K562 treated with DMSO at 1 percent for 24 hours (cell line): ENCODE measurements around the gene CBS. TPM values are rescaled to one million over a fixed set of nuclear protein-coding genes. Genes with fewer than 3 reads are reported as not detected.

Source experiments
- total RNA-seq: library from RNA; unstranded; fragments of 300-600 nt; gene quantifications from 2 replicates; pipeline ENCODE4 v1.2.3, GENCODE V29; 2022; ENCODE audit warnings: low read depth; ENCODE audit not compliant: insufficient read depth

Gene CBS
- 287 and 319 TPM in 2 replicates for total RNA-seq

GRCh38 chr21:43075170-43076022 lies at the start of gene CBS:
TSS of gene CBS (minus strand) at chr21:43075835. CDS start at chr21:43072193, 3,642 bp downstream.

GRCh38 chr21:43106965-43107793 lies 31.5 kb upstream of the CBS start, which contains the start of gene U2AF1:
TSS of gene U2AF1 (minus strand) at chr21:43107570. CDS start at chr21:43107494, 76 bp downstream.

Other genes starting within 250 kb of the CBS start
- 16.8 and 22.1 TPM in 2 replicates for gene WDR4, start 196.3 kb downstream of the CBS start, total RNA-seq
- 52.2 and 53.3 TPM in 2 replicates for gene NDUFV3, start 182.5 kb downstream of the CBS start, total RNA-seq
- not detected in 2 replicates for gene ERVH48-1, start 150.2 kb downstream of the CBS start, total RNA-seq
- gene PKNOX1, start 101.3 kb downstream of the CBS start, total RNA-seq: 5.7 and 7.3 TPM in 2 replicates
- gene U2AF1, start 31.7 kb upstream of the CBS start, total RNA-seq: 60.5 and 77.0 TPM in 2 replicates
- gene CRYAA, start 93.2 kb upstream of the CBS start, total RNA-seq: not detected in 2 replicates